ENCODE measurements around the gene HIVEP3.
A peak's percentile ranks its signal among the peaks of the same experiment; 100 is the strongest.
"Not testable (repeated sequence)": the region's sequence is repeated elsewhere in the genome, so short reads cannot be mapped to it uniquely, and the experiment has no call there.

Gene HIVEP3

DNA sequence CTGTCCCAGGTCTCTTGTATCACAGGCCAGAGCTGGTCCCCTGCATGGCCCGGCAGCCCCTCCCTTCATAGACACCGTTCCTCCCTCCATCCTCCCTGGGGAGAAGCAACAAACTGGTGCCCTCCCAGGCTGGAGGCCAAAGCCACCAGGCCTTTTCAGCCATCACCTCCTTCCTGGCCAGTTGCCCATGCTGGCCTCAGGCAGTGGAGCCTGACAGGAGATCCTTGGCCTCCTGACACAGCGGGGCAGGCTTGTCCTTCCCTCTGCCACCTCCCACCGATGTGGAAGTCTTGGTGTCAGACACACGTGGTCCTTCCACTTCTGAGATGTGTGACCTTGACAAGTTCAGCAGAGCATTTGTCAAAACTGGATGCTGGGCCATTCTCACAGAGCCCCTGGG lies 206.0 kb downstream of the HIVEP3 start:
- peak; percentile 31 for DNase-seq (ENCODE audit: low spot score)

- DNase-seq (ENCODE audit: low spot score), result no peak
These were observed 206.6 kb downstream of the HIVEP3 start for GRCh38 chr1:41712081-41712480.

DNA sequence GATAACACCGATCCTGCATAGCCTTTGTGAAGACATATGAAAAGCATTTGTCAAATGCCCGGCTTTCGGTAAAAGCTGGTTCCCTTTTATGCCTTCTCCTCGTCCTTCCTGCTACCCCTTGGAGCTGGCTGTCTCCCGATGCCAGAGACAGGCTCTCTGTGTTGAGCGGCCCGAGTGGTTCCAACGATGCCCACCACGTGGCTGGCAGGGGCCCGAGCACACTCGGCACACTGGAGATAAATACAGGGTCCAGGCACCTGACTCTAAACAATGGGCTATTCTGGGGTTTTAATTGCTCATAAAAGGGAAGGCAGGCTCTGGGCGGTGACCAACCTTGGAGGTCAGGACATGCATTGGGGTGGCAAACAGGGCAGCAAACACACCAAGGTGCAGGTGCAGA lies 207.1 kb downstream of the HIVEP3 start:
- no peak for DNase-seq (ENCODE audit: low spot score)

- no peak for DNase-seq (ENCODE audit: low spot score)
These were observed 207.7 kb downstream of the HIVEP3 start for GRCh38 chr1:41710980-41711379.

DNA sequence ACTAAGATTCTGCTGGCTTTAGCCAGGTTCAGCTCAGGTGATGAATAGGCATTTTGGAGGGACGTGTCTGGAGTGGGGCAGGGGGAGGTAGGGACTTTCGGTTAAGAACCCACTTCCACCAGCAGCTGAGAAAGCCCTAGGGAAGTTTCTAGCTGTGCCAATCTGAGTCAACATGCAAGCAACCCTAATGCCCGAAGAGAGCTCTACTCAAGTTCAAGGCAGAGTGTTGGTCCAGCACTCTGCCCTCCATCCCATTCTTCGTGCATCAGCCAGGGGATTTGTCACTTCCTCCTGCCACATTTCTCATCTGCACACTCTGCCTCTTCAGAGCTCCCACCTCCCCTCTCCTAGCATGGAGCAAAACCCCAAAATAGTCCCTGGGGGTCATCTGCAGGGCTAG lies 208.8 kb downstream of the HIVEP3 start:
- no peak for DNase-seq (ENCODE audit: low spot score)

DNA sequence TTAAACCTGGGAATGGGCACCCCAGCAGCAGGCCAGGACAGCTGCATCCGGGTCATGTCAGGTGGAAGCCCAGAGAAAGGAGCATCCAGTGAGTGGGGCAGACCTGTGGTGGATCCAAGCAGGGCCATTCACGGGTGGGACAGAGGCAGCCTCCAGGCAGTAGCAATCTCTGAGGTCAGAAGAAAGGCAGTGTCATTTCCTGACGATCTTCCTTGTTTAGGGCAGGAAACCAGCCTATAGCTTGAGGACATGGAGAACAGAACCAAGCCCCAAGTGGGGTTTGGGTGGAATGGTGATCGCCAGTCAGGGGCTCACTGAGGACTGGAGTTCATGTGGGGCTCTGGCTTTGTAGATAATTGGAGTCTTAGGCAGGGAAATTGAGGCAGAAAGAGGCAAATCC lies 209.4 kb downstream of the HIVEP3 start:
- DNase-seq (ENCODE audit: low spot score), result no peak

DNA sequence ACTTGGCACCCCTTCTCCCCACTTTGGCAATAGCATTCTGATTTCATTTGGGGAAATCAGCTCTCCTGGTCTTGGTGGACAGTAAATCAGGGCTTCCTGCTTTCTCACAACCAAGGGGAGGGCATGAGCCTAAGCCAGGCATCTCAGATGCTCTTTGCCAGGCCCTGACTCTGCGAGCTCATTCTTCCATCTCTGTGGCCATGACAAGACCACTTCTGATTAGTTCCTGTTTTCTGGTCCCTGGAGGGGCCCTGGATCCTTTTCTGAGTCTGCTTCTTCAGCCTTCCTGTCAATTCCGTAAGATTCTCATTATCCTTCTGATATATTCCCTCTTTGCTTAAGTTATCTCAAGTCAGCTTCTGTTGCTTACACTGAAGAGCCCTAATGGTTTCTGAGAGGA lies 210.4 kb downstream of the HIVEP3 start:
- no peak for DNase-seq (ENCODE audit: low spot score)

DNA sequence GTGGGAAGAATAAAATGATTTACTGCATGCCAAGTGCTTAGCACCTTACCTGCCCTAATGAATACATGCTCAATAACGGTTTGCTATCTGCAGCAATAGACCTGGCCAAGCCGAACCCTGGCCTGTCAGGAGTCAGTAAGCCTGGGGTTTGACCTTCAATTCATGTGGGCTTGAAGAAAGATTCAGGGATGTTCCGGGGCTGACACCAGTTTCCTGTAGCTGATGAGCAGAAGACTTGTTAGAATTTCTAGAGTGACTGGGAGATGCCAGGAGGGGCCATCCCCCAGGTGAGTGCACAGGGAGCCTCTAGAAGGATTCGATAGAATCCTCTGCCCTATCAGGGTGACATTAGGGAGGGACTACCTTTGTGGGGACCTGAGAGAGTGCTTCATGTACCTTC lies 210.9 kb downstream of the HIVEP3 start:
- no peak for DNase-seq (ENCODE audit: low spot score)

GRCh38 chr1:41705798-41706197 lies 212.9 kb downstream of the HIVEP3 start:
- no peak for DNase-seq (ENCODE audit: low spot score)

DNA sequence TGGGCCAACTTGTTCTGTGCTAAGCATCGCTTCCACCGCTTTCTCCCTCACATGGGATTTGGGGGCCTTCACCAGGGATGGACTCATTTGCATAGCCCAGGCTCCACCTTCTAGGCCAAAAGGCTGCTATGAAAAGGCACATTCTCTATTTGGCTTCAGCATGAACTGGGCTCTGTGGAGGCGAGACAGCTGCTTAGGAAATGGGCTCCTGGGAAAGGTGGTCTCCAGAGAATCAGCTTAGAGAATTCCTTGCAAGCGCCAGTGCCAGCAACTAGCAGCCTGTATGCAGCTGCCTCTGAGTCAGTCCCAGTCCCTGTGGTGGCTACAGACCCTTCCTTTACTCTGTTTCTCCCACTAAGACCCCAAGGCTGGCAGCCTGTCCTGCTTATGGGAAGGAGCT lies 214.5 kb downstream of the HIVEP3 start:
- no peak for DNase-seq (ENCODE audit: low spot score)

DNA sequence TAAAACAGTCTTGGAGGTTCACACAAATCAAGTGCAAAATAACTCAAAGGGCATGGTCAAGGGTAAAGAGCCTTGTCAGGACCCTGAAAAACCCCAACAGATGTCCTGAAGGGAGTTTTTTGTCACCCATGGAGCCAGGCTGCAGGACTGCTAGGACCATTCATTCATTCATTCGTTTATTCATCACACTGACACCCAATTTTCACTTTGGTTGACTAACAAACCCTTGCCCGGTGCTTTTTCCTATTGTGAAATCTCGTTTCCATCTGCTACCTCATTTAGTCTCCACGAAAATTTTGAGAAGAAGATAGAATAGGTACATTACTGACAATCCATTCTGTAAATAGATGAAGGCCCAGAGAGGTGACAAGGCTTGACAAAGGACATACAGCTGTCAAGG lies 216.0 kb downstream of the HIVEP3 start:
- DNase-seq (ENCODE audit: low spot score), result no peak

- no peak for DNase-seq (ENCODE audit: low spot score)
These were observed 217.7 kb downstream of the HIVEP3 start for GRCh38 chr1:41700986-41701535.

GRCh38 chr1:41700581-41700980 lies 218.1 kb downstream of the HIVEP3 start:
- no peak for DNase-seq (ENCODE audit: low spot score)

- DNase-seq (ENCODE audit: low spot score), result no peak
These were observed 218.9 kb downstream of the HIVEP3 start for GRCh38 chr1:41699861-41700248.

DNA sequence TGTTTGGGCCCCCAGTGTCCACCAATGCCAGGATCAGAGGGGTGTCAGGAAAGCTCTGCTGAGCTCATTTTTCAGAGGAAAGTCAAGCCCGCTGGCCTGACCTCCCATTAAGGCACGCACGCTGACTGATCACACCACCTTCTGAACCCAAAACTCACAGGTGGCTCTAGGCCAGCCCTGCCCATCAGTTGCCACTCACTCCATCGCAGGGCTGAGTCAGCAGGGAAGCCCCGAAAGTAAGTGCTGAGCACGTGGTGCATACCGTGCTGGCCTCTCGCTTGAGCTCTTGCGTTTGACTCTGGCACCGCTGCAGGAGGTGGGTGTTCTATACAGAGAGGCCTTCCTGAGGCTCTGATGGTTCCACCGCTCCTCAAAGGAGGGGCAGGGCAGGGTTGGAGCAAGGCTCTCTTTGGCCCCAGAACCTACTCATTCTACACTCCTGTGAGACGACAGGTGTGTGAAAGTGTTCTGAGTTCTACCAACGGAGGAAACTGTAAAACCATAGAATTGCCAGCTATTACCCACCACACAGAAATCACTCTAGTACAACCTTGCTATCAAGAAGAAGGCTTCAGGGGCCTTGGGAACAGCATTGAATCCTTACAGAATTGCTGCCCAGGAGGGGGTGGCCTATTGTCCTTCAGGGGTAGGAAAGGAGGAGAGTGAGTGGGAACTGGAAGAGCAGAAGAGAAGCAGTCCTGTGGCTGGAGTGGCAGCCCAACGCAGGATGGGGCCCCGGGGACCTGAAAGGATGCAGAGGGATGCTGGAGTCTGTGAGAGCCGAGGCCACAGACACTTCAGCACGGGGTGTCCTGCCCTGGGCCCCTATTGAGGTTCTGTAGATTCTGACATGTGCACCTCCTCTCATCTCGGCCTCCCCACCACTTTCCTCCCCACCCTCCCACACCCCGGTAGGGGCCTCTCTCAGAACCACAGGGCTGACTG lies 219.5 kb downstream of the HIVEP3 start:
- DNase-seq (ENCODE audit: low spot score), result no peak

GRCh38 chr1:41696381-41696780 lies 222.3 kb downstream of the HIVEP3 start:
- no peak for DNase-seq (ENCODE audit: low spot score)

DNA sequence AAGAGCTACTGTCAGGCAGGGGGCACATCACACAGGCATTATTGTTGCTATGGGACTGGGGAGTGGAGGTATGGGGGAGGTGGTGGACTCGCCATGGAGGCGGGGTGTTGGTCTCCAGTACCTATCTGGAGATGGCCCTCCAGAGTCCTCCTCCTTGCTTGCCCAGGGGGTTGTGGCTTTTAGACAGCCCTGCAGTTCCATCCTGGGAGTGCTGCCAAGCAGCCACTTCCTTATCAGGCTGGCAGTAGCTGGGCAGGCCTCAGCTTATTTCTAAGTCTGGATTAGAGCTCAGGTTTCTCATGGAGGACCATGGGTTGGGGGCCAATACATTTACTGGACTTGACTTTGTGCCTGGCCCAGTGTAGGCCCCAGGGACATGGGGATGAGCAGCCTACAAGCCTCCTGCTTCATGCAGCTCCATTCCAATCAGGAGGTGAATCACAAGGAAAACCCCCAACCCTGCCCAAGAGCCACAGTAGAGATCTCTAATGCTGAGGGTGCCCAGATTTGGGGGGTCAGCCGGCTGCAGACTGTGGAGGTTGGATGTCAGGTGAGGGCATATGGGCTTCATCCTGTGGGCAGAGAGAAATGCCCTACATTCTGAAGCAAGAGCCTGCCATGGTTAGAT lies 223.5 kb downstream of the HIVEP3 start:
- peak; percentile 49 for DNase-seq (ENCODE audit: low spot score)

- not testable (repeated sequence) for DNase-seq (ENCODE audit: low spot score)
These were observed 226.8 kb downstream of the HIVEP3 start for GRCh38 chr1:41691966-41692365.

DNA sequence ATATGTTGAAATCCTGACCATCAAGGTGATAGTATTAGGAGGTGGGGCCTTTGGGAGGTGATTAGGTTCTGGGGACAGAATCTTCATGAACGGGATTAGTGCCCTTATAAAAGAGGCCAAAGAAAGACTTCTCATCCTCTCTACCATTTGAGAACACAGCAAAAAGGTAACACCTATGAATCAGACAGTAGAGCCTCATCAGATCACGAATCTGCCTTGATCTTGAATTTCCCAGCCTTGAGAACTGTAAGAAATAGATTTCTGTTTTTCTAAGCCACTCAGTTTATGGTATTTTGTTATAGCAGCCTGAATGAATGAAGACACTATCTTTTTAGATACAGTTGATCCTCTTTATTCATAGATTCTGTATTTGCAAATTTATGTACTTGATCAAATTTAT lies 227.3 kb downstream of the HIVEP3 start:
- DNase-seq (ENCODE audit: low spot score), result no peak

DNA sequence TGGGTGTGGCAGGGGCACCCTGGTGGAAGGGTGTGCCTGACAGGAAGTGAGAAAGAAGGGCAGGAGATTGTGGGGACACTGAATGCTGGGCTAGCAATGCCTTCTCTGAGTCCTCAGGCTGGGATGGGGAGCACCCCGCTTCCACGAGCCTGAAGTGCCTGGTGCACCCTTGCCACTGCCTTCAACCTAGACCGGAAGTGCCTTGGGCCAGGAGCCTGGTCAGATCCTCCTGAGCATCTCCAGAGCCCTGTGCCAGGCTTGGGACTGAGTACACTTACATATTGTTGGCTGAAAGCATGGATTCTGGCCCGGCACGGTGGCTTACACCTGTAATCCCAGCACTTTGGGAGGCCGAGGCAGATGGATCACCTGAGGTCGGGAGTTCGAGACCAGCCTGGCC lies 228.4 kb downstream of the HIVEP3 start:
- no peak for DNase-seq (ENCODE audit: low spot score)

DNA sequence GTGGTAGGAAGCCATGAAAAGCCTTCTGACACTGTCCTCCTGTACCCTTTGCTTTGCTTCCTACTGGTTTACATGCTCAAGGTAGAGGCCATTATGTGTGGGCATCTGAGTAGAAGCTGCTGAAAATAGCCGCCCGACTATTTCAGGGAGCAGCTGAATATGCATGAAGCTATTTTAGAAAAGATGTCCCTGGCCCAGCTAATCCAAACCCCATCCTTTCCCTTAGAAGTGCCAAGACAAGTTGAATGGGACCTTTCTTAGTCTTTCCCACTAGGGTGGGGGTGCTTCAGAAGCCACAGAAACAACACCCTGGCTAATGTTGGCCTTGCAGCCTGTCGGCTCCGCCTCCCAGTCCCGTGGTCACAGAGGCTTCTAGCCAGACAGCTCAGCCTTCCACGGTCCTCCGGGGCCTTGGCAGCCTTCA lies 229.2 kb downstream of the HIVEP3 start:
- DNase-seq (ENCODE audit: low spot score), result peak; percentile 85

DNA sequence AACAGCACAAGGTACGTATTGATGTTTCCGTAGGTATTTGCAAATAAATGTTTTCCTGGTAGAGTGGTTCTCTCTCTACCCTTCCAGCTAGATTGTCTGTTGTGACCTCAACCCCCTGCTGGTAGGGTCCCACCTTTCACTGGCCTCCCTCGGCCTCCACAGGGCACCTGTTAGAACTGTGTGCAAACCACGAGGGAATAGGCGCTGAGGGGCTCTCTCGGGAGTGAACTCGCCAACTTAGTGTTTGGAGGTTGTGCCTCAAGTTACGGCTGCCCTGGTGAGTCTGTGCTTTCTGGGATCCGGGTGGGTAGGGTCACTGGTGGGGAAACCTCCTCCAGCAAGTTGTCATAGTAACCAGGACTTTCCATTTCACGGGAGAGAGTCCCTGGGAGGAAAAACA lies 229.6 kb downstream of the HIVEP3 start:
- DNase-seq (ENCODE audit: low spot score), result no peak

DNA sequence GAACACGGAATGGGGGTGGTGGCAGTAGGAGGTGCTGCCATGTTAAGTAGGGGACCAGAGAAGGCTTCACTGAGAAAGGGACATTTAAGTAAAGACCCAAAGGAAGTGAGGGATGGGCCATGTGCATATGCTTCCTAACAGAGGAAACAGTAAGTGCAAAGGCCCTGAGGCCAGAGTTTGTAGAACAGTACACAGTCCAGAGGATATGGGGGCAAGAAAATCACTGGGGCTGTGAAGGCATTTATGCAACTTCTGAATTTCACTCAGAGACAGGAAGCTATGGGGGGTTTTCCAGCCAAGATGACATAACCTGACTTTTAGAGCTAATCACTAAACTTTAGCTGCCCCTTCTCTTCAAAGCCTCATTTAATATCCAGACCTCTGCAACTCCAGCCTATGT lies 231.7 kb downstream of the HIVEP3 start:
- no peak for DNase-seq (ENCODE audit: low spot score)

Data from globus pallidus (tissue), 1 donor.